Measurements from ENCODE around the gene COA5.

DNA sequence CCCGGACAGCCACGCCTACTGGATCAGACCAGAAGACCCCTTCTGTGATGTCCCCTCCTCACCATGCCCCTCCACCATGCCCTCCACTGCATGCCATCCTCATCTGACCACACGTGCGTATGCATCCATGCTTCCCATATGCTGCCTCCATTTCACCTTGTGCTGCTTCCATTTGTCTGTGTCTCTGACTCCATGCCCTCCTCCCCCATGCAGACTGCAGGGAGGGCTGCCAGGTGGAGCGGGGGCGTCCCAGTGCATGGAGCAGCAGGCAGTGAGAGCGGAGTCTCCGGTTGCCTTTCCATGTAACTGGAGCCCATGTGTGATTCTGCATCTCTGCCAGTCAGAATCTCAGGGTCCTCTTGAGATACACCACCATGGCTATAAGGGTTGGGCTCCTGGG is 52.6 kb downstream of the COA5 start:
- no peak for TF ChIP-seq CTCF (IDR thresholded peaks at IDR 0.05)
- TF ChIP-seq POLR2A (IDR thresholded peaks at IDR 0.05), result no peak
